ENCODE measurements around the gene GUCA1A.

- TF ChIP-seq CTCF (IDR thresholded peaks at IDR 0.05; ENCODE audit: insufficient read depth, low read length, poor library complexity, severe bottlenecking) (no peak), EZH2phosphoT487 (conservative IDR thresholded peaks at IDR 0.05; ENCODE audit: low read length) (no peak)
Observed at GRCh38 chr6:42190554-42191183, 17.5 kb downstream of the GUCA1A start.

Data from SU-DHL-6 (cell line).